ENCODE data around the gene TMEM72.

TMEM72 gene

GRCh38 chr10:44979281-44980191 lies 68.4 kb downstream of the TMEM72 start:
- no peak overlapping the region for H3K4me3 ChIP-seq (ENCODE audit: low read length)
- TF ChIP-seq CTCF (IDR thresholded peaks at IDR 0.05; ENCODE audit: insufficient read depth, low read depth, low read length, missing control alignments) = no peak
- DNase-seq (ENCODE audit: low read depth) = peak; percentile 67

GRCh38 chr10:44980309-44981171 lies 69.4 kb downstream of the TMEM72 start:
- no peak for TF ChIP-seq CTCF (IDR thresholded peaks at IDR 0.05; ENCODE audit: insufficient read depth, low read depth, low read length, missing control alignments)
- DNase-seq (ENCODE audit: low read depth) = peak; percentile 59
- H3K4me3 ChIP-seq (ENCODE audit: low read length) = no peak overlapping the region

GRCh38 chr10:44981172-44982113 lies 70.3 kb downstream of the TMEM72 start:
- no peak for TF ChIP-seq CTCF (IDR thresholded peaks at IDR 0.05; ENCODE audit: insufficient read depth, low read depth, low read length, missing control alignments)
- DNase-seq (ENCODE audit: low read depth) = peak; percentile 89
- no peak overlapping the region for H3K4me3 ChIP-seq (ENCODE audit: low read length)

DNA sequence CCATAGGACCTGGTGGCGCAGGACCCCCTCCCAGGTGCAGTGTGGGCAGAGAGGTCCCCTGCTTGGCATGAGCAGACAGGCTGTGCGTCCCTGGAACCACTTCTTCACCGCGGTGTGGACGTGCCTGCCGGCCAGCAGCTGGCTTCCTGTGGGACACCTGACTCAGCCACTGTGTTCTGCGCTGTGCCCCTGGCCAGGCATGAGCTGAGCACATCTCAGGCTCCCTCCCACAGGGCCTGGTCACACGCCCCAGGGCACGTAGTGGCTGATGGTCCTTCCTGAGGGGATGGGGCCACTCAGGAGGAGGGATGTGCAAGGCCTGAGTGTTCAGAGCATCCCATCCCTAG lies 71.0 kb downstream of the TMEM72 start:
- no peak for TF ChIP-seq CTCF (IDR thresholded peaks at IDR 0.05; ENCODE audit: insufficient read depth, low read depth, low read length, missing control alignments)
- H3K4me3 ChIP-seq (ENCODE audit: low read length) = no peak overlapping the region
- peak; percentile 25 for DNase-seq (ENCODE audit: low read depth)

- no peak for DNase-seq (ENCODE audit: low read depth)
- no peak overlapping the region for H3K4me3 ChIP-seq (ENCODE audit: low read length)
Measured at GRCh38 chr10:44982496-44982895, 71.4 kb downstream of the TMEM72 start.

More at GRCh38 chr10:44982496-44982895, 71.4 kb downstream of the TMEM72 start:
- no peak for TF ChIP-seq CTCF (IDR thresholded peaks at IDR 0.05; ENCODE audit: insufficient read depth, low read depth, low read length, missing control alignments)

Measured in epithelial cell of esophagus (primary cell).